HAP-1 (cell line): ENCODE measurements around the gene VRK2.
A peak's percentile ranks its signal among the peaks of the same experiment; 100 is the strongest.

Source experiments
- DNase-seq, 2 experiments: peaks; one replicate each; pipeline ENCODE4 v3.0.0-alpha.2; 2016 to 2020; ENCODE audit warnings: low spot score in 2 of 2
- H3K27me3 ChIP-seq: fragments of 250-450 bp; sonication (Bioruptor Pico); 2 replicates; pipeline ENCODE4 v1.5.1; 2020; ENCODE audit warnings: low read depth, mild to moderate bottlenecking, moderate library complexity
- H3K36me3 ChIP-seq: fragments of 250-450 bp; sonication (Bioruptor Pico); replicated peaks from 2 replicates; pipeline ENCODE4 v1.5.1; 2020; ENCODE audit warnings: mild to moderate bottlenecking
- H3K4me1 ChIP-seq: fragments of 250-450 bp; sonication (Bioruptor Pico); 2 replicates; pipeline ENCODE4 v1.5.1; 2020; ENCODE audit warnings: mild to moderate bottlenecking
- H3K4me3 ChIP-seq: fragments of 250-450 bp; sonication (Bioruptor Pico); 2 replicates; pipeline ENCODE4 v1.5.1; 2020; ENCODE audit warnings: mild to moderate bottlenecking, moderate library complexity
- H3K9me3 ChIP-seq: fragments of 250-450 bp; sonication (Bioruptor Pico); 2 replicates; pipeline ENCODE4 v1.5.1; 2020; ENCODE audit warnings: mild to moderate bottlenecking, moderate library complexity
- in situ Hi-C: fragments of 300-500 bp; cut with MboI; formaldehyde crosslinking; loops from 3 replicates; pipeline ENCODE4 v1.14.3; 2020; ENCODE audit warnings: low sequenced_read_pairs, inconsistent platforms, mixed read lengths

Gene VRK2

DNA sequence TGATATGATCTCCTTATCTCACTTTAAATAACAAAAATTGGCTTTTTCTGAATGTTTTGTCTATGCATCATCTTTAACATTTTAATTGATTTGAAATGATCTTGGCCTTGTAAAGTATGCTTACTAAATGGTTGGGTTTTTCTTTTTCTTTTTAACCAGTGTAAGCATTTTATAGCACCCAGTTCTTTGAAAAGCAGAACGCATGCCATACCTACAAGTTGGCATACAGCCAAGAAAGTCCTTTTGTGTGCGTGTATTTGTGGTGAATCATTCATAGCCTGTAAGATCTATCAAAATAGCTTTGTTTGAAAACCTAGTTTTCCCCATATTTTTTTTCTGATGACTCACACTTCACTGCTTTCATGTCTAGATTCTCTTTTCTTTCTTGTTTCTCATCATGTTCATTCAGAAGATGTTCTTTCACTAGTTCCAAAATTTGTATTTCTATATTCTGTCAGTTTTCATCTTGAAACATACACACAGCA lies 4.1 kb upstream of the VRK2 start:
- Histone ChIP-seq H3K9me3 (no peaks in the 10 kb centered on the region), H3K36me3 (no peaks in the 10 kb centered on the region), H3K4me1 (peaks cover 33% of the 10 kb centered on the region), H3K27me3 (no peaks in the 10 kb centered on the region), H3K4me3 (no peak overlapping the region)
- in situ Hi-C loops: no loop called here
- peak; percentile 81 to 96 for DNase-seq

DNA sequence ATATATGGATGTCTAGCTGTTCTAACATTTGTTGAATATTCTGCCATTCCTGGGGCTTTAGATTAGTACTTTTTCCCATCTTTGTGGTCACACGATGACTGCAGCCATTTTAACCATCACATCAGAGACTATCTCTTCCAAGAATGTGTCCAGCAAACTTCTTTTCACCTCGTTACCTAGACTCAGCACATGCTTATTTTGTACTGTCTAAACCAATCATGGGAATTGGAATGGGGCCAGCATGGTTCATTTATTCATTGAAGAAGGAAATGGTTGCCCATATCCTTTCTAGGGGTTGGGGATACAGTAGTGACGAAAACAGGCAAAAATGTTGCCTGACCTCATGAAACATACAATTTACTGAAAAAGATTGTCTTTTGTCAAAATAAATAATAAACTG lies 2.5 kb upstream of the VRK2 start:
- DNase-seq: no peak
- Histone ChIP-seq H3K9me3 (no peaks in the 10 kb centered on the region), H3K36me3 (no peaks in the 10 kb centered on the region), H3K27me3 (no peaks in the 10 kb centered on the region), H3K4me3 (no peak overlapping the region), H3K4me1 (peaks cover 42% of the 10 kb centered on the region)
- in situ Hi-C loops: no loop called here

DNA sequence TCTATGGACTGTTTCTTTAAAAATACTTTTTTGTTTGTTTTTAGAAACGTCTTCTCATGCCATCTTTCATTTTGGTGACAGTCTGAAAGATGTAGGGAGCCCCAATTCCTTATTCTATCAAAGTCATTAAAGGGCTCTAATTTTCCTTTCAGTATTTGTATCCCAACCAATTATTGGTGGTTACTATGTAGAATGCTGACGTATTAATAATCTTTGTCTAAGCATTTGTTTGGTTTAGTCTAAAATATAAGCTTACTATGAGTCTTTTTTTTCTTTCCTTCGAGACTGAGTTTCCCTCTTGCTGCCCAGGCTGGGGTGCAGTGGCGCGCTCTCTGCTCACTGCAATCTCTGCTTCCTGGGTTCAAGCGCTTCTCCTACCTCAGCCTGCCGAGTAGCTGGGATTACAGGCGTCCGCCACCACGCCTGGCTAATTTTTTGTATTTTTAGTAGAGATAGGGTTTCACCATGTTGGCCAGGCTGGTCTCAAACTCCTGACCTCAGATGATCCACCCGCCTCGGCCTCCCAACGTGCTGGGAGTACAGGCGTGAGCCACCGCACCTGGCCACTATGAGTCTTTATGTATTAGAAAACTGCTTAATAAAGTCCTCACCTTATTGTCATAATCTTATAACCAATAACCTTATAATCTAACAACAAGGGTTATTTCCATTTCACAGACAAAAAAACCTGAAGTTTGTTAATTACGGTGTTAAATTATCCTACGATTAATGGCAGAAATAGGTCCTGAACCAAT lies 849 bp upstream of the VRK2 start:
- H3K9me3 ChIP-seq: no peaks in the 10 kb centered on the region
- no peak for DNase-seq
- in situ Hi-C loops: no loop called here
- H3K4me3 ChIP-seq: peak overlapping the region; percentile 53
- no peaks in the 10 kb centered on the region for H3K27me3 ChIP-seq
- H3K4me1 ChIP-seq: peaks cover 57% of the 10 kb centered on the region
- no peaks in the 10 kb centered on the region for H3K36me3 ChIP-seq

DNA sequence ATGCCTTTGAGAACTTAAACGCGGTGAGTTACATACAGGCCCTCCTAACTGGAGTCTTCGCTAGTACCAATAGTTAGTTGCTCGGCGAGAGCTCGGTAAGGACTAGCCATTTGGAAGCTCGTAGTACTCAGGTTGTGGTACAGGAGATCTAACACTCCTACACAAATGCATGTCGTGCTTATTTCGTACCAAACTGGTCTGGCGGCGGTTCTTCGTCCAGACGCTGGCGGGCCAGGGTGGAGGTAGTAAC lies 346 bp upstream of the VRK2 start:
- Histone ChIP-seq H3K9me3 (no peaks in the 10 kb centered on the region), H3K27me3 (no peaks in the 10 kb centered on the region), H3K4me1 (peaks cover 62% of the 10 kb centered on the region), H3K36me3 (no peaks in the 10 kb centered on the region), H3K4me3 (peak overlapping the region; percentile 53)
- DNase-seq: no peak
- in situ Hi-C loops: no loop called here

DNA sequence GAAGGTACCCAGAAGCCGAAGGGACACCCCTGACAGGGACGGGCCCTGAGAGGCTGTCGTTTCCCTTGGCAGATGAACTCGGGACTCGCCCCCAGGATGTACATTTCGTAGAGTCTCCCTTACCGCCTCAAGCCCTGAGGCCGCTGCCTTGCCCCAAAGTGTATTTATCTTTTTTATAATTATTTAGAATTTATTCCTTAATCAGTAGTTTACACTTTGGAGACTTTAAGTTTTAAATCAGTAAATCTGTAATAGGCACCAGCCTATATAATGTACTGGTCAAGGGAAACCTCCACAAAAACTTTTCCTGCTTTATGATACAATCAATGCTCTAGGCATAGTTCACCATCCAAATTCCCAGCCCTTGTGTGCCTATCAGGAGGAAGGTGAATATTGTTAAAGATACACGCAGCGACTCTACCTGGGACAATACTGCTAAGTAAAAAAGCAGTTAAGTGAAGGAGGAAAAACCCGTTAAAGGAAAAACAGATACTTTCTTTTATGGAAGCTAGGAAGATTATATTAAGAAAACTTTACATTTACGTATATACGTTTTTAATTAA lies 848 bp downstream of the VRK2 start:
- no peaks in the 10 kb centered on the region for H3K27me3 ChIP-seq
- peak overlapping the region; percentile 53 for H3K4me3 ChIP-seq
- no peaks in the 10 kb centered on the region for H3K36me3 ChIP-seq
- no peaks in the 10 kb centered on the region for H3K9me3 ChIP-seq
- H3K4me1 ChIP-seq: peaks cover 62% of the 10 kb centered on the region
- DNase-seq: peak in 1 of 2 experiments; percentile 32
- in situ Hi-C loops: no loop called here

DNA sequence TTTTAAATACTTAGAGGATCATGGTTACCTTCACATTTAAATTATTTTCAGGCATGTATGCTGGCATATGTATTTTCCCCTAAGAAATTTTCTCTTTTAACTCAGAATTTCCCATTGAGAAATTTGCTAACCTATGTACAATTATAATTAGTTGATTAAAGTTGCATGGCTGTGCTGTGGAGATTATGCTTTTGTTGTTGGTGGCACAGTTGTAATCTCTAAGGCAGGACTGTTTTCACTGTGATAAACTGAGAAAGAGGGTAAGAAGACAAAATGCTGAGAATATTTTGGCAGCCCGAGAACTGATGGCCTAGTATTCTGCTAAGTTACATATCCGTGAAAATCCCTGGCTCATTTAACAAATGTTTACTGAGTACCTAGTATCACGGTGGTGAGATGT lies 1.4 kb downstream of the VRK2 start:
- in situ Hi-C loops: no loop called here
- DNase-seq: no peak
- Histone ChIP-seq H3K36me3 (no peaks in the 10 kb centered on the region), H3K9me3 (no peaks in the 10 kb centered on the region), H3K4me3 (peak overlapping the region; percentile 53), H3K4me1 (peaks cover 59% of the 10 kb centered on the region), H3K27me3 (no peaks in the 10 kb centered on the region)

DNA sequence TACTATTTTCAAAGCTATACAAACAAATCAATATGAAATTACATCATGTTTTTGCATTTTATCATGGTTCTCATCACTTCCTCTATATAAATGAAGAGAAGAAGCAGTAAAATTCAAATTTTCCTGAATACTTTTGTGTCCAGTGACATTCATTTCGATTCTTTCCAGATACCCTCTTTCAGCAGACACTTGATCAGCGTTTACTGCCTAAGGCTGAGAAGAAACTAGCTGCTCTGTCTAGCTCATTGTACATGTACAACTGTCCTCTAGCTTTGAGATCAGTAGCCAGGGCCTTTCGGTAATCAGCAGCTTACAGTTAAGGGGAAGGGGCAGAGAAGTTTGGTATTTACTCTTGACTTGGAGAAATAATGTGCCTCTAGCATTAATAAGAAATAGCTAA lies 4.8 kb downstream of the VRK2 start:
- peaks cover 41% of the 10 kb centered on the region for H3K4me1 ChIP-seq
- H3K36me3 ChIP-seq: no peaks in the 10 kb centered on the region
- no peak overlapping the region for H3K4me3 ChIP-seq
- in situ Hi-C loops: no loop called here
- H3K9me3 ChIP-seq: no peaks in the 10 kb centered on the region
- no peaks in the 10 kb centered on the region for H3K27me3 ChIP-seq
- peak; percentile 25 to 31 for DNase-seq

DNA sequence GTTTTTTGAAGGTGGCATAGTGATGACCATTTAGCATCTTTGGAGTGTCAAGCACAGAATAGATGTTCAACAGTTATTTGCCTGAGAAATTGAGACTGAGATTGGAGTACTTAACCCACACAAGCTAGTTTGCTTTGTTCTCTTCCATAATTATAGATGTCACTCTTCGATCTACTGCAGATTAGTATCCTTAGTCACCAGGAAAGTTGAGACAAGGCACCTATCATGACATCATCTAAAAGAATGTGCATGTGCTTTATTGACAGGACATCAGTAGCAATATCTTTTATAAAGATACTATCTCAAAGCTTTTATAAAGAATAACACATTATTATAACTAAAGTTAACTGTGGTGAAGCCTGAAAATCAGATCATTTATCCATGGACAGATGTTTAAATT lies 6.4 kb downstream of the VRK2 start:
- Histone ChIP-seq H3K27me3 (no peaks in the 10 kb centered on the region), H3K4me3 (no peak overlapping the region), H3K36me3 (no peaks in the 10 kb centered on the region), H3K4me1 (peaks cover 55% of the 10 kb centered on the region), H3K9me3 (no peaks in the 10 kb centered on the region)
- in situ Hi-C loops: no loop called here
- no peak for DNase-seq

DNA sequence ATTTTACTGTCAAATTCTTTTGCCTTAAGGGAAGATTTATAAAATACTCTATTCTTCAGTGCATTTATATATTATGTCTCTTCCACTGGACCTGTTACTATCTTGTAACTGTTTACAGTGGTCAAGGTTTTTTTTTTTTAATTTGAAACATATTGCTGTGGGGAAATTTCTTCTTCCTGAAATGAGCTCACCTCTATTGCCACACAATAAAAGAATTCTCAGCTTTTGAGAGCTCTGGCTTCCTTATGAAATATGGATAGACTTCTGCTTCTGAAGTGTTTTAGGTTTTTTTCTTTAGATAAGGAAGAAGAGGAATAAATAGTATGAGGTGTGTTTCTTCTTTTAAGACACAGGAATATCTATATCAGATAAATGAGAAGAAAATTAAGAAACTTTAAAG lies 7.7 kb downstream of the VRK2 start:
- peaks cover 51% of the 10 kb centered on the region for H3K4me1 ChIP-seq
- DNase-seq: no peak
- no peaks in the 10 kb centered on the region for H3K27me3 ChIP-seq
- H3K36me3 ChIP-seq: no peaks in the 10 kb centered on the region
- H3K4me3 ChIP-seq: no peak overlapping the region
- in situ Hi-C loops: no loop called here
- no peaks in the 10 kb centered on the region for H3K9me3 ChIP-seq

DNA sequence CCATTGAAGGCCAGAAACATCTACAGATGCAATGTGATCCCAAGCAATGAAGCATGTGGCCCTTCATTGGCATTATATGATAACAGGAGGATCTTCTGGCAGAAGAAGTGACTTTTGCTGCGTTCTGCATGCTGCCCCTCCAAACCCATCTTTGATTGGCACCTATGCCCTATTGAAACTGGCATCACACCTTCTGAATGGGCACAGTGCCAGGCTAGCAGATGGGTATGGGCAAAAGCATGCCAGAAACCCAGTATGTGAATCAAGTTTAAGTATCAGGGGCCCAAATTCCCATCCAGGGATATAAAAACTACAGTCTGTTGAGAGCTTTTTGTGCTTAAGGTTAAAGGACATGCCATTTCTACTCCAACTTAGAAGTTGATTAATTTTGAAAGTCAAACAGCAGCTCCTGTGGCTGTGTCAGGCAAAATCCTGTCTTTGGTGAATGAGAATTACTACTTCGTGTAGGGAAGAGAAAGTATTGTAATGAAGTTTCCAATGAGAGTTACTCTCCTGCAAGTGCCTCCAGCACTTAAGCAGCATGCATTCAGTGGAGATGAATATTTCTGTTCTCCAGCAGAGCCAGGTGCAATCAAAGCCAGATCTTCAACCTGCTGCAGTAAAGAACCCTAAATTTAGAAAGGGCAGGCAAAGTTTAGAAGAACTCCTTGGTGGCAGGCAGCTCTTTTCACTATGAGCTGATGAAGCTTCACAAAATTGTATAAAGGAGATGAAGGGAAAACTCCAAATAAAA lies 8.6 kb downstream of the VRK2 start:
- Histone ChIP-seq H3K27me3 (no peaks in the 10 kb centered on the region), H3K9me3 (no peaks in the 10 kb centered on the region), H3K4me3 (no peak overlapping the region), H3K36me3 (no peaks in the 10 kb centered on the region), H3K4me1 (peaks cover 42% of the 10 kb centered on the region)
- in situ Hi-C loops: no loop called here
- no peak for DNase-seq

DNA sequence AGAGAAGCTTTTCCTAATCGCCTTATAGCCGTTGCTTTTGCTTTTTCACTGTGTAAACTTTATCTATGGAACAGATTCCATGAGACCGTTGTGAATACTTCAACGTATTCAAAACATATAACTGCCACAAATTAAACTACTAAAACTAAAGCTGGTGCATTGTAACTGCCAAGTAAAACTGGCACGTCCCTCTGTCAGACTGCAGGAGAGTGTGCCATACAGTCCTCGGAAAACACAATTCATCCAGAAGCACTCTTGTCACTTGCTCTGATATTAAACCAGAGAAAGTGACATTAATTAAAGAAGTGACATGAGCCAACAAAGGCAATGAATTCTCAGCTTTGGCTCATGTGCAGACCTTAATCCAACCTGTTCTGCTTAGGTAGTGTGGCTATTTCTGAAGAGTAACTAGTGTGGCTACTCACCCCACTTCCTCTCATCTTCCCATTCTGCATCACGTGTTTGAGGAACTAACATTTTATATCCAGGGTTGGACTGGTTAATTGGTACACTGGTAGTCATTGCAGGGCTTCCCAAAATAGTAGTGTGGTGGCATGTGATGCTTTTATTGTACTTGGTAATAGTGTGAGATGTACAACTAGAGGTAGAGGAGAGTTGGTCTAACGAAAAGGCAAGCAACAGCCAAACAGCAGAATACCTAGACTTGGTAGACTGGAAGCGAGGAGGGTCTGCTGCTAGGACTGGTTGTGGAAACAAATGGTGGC lies 9.7 kb downstream of the VRK2 start:
- peaks cover 30% of the 10 kb centered on the region for H3K4me1 ChIP-seq
- in situ Hi-C loops: no loop called here
- H3K27me3 ChIP-seq: no peaks in the 10 kb centered on the region
- DNase-seq: no peak
- H3K9me3 ChIP-seq: no peaks in the 10 kb centered on the region
- no peak overlapping the region for H3K4me3 ChIP-seq
- no peaks in the 10 kb centered on the region for H3K36me3 ChIP-seq

DNA sequence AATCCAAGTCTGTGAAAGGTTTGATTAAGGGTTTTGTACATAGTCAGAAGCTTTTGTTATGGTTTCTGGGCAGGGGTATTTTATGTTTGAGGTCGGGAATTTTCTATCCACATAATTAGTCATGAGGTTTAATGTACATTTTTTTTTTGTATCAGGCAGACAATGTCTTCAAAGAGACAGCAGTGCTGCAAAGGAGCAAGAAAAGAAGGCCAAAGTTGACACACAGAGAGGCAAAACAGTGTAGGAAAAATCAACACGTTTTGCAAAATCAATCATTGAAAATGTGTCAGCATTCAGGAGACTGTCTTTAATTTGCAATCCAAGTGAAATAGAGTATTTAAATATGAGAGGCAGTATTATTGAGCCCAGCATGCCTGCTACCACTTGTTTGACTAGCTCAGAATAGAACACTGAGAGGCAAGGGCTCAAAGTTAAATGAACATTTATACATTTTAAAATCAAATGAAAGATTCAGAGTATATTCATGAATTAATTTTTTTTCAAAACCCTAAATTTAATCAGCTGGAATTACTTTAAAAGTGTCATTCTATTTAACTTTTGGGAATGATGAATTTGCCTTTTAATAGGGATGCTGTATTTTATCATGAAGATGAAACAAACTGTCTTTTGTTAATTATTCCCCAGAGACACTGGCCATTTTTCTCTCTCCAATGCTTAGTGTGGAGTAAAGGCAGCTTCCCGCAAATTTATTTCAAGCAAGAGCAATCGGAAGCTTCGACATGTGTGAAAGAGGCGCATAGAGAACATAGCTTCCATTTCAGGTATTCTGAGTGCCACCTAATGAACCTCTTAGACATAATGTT lies 11.3 kb downstream of the VRK2 start:
- in situ Hi-C loops: no loop called here
- Histone ChIP-seq H3K36me3 (no peaks in the 10 kb centered on the region; the same call in 1 of the 2 replicates), H3K4me3 (no peak overlapping the region), H3K9me3 (no peaks in the 10 kb centered on the region), H3K27me3 (no peaks in the 10 kb centered on the region), H3K4me1 (peaks cover 23% of the 10 kb centered on the region)
- DNase-seq: peak; percentile 21 to 75

DNA sequence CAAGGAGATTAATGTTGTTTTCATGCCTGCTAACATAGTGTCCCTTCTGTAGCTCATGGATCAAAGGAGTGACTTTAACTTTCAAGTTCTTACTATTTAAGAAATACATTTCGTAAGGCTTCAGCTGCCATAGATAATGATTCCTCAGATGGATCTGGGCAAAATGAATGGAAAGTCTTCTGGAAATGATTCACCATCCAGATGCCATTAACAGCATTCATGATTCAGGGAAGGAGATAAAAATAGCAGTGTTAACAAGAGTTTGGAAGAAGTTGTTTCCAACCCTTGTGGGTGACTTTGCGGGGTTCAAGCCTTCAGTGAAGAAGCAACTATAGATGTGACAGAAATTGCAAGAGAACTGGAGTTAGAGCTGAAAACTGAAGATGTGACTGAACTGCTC lies 17.0 kb downstream of the VRK2 start:
- Histone ChIP-seq H3K4me1 (no peaks in the 10 kb centered on the region; the same call in 1 of the 2 replicates), H3K4me3 (no peak overlapping the region), H3K27me3 (no peaks in the 10 kb centered on the region), H3K9me3 (no peaks in the 10 kb centered on the region), H3K36me3 (no peaks in the 10 kb centered on the region; the same call in 1 of the 2 replicates)
- in situ Hi-C loops: no loop called here
- no peak for DNase-seq
